SK-N-SH treated with all-trans-retinoic acid at 6 μM for 48 hours (cell line): Measurements from ENCODE around the gene CD1E.

Experiments
- ATAC-seq: fragments of 200-7000 bp; cut with Tn5 transposase; 3 replicates; pipeline ENCODE4 v1.9.1; 2020; ENCODE audit warnings: mild to moderate bottlenecking, moderate library complexity
- ARNTL ChIP-seq: fragments of 450-650 bp; formaldehyde crosslinking; IDR thresholded peaks from 2 replicates; pipeline ENCODE4 v1.5.0; 2020; ENCODE audit warnings: low read depth, mild to moderate bottlenecking, moderate library complexity, borderline replicate concordance
- BACH2 ChIP-seq: fragments of 250-450 bp; sonication (Bioruptor Pico); IDR thresholded peaks from 2 replicates; pipeline ENCODE4 v1.9.0; 2021; ENCODE audit warnings: mild to moderate bottlenecking, borderline replicate concordance
- CSDC2 ChIP-seq: fragments of 250-450 bp; sonication (Bioruptor Pico); IDR thresholded peaks from 2 replicates; pipeline ENCODE4 v1.5.0; 2020; ENCODE audit warnings: mild to moderate bottlenecking, moderate library complexity
- ESRRG ChIP-seq: fragments of 250-450 bp; sonication (Bioruptor Pico); IDR thresholded peaks from 2 replicates; pipeline ENCODE4 v1.6.1; 2021; ENCODE audit warnings: mild to moderate bottlenecking
- GLIS3 ChIP-seq: fragments of 250-450 bp; sonication (Bioruptor Pico); IDR thresholded peaks from 2 replicates; pipeline ENCODE4 v1.5.0; 2020; ENCODE audit warnings: mild to moderate bottlenecking, moderate library complexity
- ISL1 ChIP-seq: fragments of 250-450 bp; sonication (Bioruptor Pico); IDR thresholded peaks from 2 replicates; pipeline ENCODE4 v2.1.2; 2022; ENCODE audit warnings: mild to moderate bottlenecking, moderate library complexity
- OSR1 ChIP-seq: fragments of 250-450 bp; sonication (Bioruptor Pico); IDR thresholded peaks from 2 replicates; pipeline ENCODE4 v1.8.0; 2022; ENCODE audit warnings: moderate library complexity, mild to moderate bottlenecking, inconsistent platforms
- PATZ1 ChIP-seq: fragments of 250-450 bp; sonication (Bioruptor Pico); IDR thresholded peaks from 2 replicates; pipeline ENCODE4 v1.8.0; 2020; ENCODE audit warnings: mild to moderate bottlenecking, moderate library complexity, borderline replicate concordance
- PPARA ChIP-seq: fragments of 250-450 bp; sonication (Bioruptor Pico); IDR thresholded peaks from 2 replicates; pipeline ENCODE4 v1.5.0; 2020; ENCODE audit warnings: mild to moderate bottlenecking, borderline replicate concordance
- RARB ChIP-seq: fragments of 250-450 bp; sonication (Bioruptor Pico); IDR thresholded peaks from 2 replicates; pipeline ENCODE4 v1.8.0; 2021; ENCODE audit warnings: mild to moderate bottlenecking, moderate library complexity
- SNAI2 ChIP-seq: fragments of 250-450 bp; sonication (Bioruptor Pico); IDR thresholded peaks from 2 replicates; pipeline ENCODE4 v1.5.0; 2020; ENCODE audit warnings: mild to moderate bottlenecking, moderate library complexity
- TCF4 ChIP-seq: fragments of 250-450 bp; sonication (Bioruptor Pico); IDR thresholded peaks from 2 replicates; pipeline ENCODE4 v1.8.0; 2021; ENCODE audit warnings: mild to moderate bottlenecking, moderate library complexity, borderline replicate concordance
- TOX ChIP-seq: fragments of 250-450 bp; sonication (Bioruptor Pico); IDR thresholded peaks from 2 replicates; pipeline ENCODE4 v1.8.0; 2021; ENCODE audit warnings: mild to moderate bottlenecking, moderate library complexity, borderline replicate concordance
- ZC3H10 ChIP-seq: fragments of 250-450 bp; sonication (Bioruptor Pico); IDR thresholded peaks from 2 replicates; pipeline ENCODE4 v1.5.1; 2021; ENCODE audit warnings: mild to moderate bottlenecking, moderate library complexity
- ZFP30 ChIP-seq: fragments of 450-650 bp; formaldehyde crosslinking; IDR thresholded peaks from 2 replicates; pipeline ENCODE4 v1.5.0; 2022; ENCODE audit warnings: mild to moderate bottlenecking, moderate library complexity
- ZNF565 ChIP-seq: fragments of 450-650 bp; formaldehyde crosslinking; conservative IDR thresholded peaks from 2 replicates; pipeline ENCODE4 v1.5.0; 2020; ENCODE audit warnings: low read depth, mild to moderate bottlenecking, moderate library complexity
- ZNF70 ChIP-seq: fragments of 450-650 bp; formaldehyde crosslinking; IDR thresholded peaks from 2 replicates; pipeline ENCODE4 v1.5.0; 2020; ENCODE audit warnings: mild to moderate bottlenecking, moderate library complexity
- ZNF8 ChIP-seq: fragments of 450-650 bp; formaldehyde crosslinking; IDR thresholded peaks from 2 replicates; pipeline ENCODE4 v1.5.0; 2020; ENCODE audit warnings: mild to moderate bottlenecking, moderate library complexity
- TF ChIP-seq, protein P1 (sequence below): fragments of 250-450 bp; sonication (Bioruptor Pico); IDR thresholded peaks from 2 replicates; pipeline ENCODE4 v1.5.1; 2021; ENCODE audit warnings: mild to moderate bottlenecking, moderate library complexity
- TF ChIP-seq, protein P2 (sequence below): fragments of 250-450 bp; sonication (Bioruptor Pico); IDR thresholded peaks from 2 replicates; pipeline ENCODE4 v1.8.0; 2021; ENCODE audit warnings: low read depth, mild to moderate bottlenecking, moderate library complexity, borderline replicate concordance
- TF ChIP-seq, protein P3 (sequence below): fragments of 250-450 bp; sonication (Bioruptor Pico); IDR thresholded peaks from 2 replicates; pipeline ENCODE4 v1.5.1; 2020; ENCODE audit warnings: low read depth, mild to moderate bottlenecking, moderate library complexity

CD1E gene

GRCh38 chr1:158324395-158324794 is 29.3 kb upstream of the CD1E start (continued):
- no peak for TF ChIP-seq ZC3H10 (CRISPR knock-in tag)
- TF ChIP-seq PATZ1 (CRISPR knock-in tag) = no peak
- no peak for TF ChIP-seq ARNTL (CRISPR knock-in tag)
- TF ChIP-seq, protein P1, sequence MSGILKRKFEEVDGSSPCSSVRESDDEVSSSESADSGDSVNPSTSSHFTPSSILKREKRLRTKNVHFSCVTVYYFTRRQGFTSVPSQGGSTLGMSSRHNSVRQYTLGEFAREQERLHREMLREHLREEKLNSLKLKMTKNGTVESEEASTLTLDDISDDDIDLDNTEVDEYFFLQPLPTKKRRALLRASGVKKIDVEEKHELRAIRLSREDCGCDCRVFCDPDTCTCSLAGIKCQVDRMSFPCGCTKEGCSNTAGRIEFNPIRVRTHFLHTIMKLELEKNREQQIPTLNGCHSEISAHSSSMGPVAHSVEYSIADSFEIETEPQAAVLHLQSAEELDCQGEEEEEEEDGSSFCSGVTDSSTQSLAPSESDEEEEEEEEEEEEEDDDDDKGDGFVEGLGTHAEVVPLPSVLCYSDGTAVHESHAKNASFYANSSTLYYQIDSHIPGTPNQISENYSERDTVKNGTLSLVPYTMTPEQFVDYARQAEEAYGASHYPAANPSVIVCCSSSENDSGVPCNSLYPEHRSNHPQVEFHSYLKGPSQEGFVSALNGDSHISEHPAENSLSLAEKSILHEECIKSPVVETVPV (CRISPR knock-in tag) = no peak
- TF ChIP-seq ZNF70 (CRISPR knock-in tag) = no peak
- TF ChIP-seq, all 23 proteins: peak for 0

DNA sequence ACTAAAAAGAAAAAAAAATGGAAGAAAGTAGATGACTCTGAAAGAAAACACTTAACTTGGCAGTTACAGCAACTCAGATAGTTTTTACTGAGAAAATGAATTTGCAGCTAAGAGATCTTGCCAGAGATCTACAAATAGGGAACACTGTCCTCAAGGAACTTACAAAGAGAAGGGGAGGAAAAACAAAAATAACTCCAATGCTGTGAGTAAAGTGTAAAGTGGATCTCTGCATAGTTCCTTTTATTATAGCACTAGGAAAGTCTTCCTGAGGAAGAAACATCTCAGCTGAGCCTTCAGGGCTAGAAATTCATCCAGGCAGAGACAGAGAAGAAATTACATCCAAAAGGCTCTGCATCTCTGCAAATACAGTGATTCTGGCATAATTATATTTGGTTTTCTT is 26.2 kb upstream of the CD1E start:
- TF ChIP-seq ZNF70 (CRISPR knock-in tag) (no peak), BACH2 (no peak), ZNF565 (CRISPR knock-in tag) (no peak), ESRRG (CRISPR knock-in tag) (no peak), ZC3H10 (CRISPR knock-in tag) (no peak), PATZ1 (CRISPR knock-in tag) (no peak), TOX (CRISPR knock-in tag) (no peak), CSDC2 (CRISPR knock-in tag) (no peak), SNAI2 (CRISPR knock-in tag) (no peak), PPARA (CRISPR knock-in tag) (no peak), ZFP30 (no peak), ISL1 (CRISPR knock-in tag) (no peak)
- TF ChIP-seq, protein P2, sequence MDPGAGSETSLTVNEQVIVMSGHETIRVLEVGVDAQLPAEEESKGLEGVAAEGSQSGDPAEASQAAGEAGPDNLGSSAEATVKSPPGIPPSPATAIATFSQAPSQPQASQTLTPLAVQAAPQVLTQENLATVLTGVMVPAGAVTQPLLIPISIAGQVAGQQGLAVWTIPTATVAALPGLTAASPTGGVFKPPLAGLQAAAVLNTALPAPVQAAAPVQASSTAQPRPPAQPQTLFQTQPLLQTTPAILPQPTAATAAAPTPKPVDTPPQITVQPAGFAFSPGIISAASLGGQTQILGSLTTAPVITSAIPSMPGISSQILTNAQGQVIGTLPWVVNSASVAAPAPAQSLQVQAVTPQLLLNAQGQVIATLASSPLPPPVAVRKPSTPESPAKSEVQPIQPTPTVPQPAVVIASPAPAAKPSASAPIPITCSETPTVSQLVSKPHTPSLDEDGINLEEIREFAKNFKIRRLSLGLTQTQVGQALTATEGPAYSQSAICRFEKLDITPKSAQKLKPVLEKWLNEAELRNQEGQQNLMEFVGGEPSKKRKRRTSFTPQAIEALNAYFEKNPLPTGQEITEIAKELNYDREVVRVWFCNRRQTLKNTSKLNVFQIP (CRISPR knock-in tag) = no peak
- TF ChIP-seq, protein P3, sequence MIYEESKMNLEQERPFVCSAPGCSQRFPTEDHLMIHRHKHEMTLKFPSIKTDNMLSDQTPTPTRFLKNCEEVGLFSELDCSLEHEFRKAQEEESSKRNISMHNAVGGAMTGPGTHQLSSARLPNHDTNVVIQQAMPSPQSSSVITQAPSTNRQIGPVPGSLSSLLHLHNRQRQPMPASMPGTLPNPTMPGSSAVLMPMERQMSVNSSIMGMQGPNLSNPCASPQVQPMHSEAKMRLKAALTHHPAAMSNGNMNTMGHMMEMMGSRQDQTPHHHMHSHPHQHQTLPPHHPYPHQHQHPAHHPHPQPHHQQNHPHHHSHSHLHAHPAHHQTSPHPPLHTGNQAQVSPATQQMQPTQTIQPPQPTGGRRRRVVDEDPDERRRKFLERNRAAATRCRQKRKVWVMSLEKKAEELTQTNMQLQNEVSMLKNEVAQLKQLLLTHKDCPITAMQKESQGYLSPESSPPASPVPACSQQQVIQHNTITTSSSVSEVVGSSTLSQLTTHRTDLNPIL (CRISPR knock-in tag) = no peak
- no peak for ATAC-seq

DNA sequence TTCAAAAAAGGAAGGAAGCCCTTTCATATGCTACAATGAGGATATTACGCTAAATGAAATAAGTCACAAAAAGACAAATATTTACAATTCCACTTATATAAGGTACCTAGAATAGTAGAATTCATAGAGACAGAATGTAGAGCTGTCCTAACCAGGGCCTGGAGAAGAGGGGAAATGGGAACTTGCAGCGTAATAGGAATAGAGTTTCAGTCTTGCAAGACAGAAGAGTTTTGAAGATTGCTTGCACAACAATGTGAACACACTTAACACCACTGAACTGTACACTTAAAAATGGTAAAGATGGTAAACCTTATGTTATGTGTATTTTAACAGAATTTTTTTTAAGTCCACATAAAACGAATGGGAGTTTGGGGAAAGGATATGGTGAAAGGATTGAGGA is 25.3 kb upstream of the CD1E start:
- no peak for ATAC-seq
- TF ChIP-seq ZC3H10 (CRISPR knock-in tag) (no peak), BACH2 (no peak), CSDC2 (CRISPR knock-in tag) (no peak), SNAI2 (CRISPR knock-in tag) (no peak), GLIS3 (CRISPR knock-in tag) (no peak)

- no peak for TF ChIP-seq ZNF8 (CRISPR knock-in tag)
- TF ChIP-seq ZC3H10 (CRISPR knock-in tag) = no peak
- TF ChIP-seq ISL1 (CRISPR knock-in tag) = no peak
- TF ChIP-seq OSR1 (CRISPR knock-in tag) = no peak
- no peak for TF ChIP-seq TCF4 (CRISPR knock-in tag)
- TF ChIP-seq, protein P1 (CRISPR knock-in tag) = no peak
- no peak for TF ChIP-seq RARB (CRISPR knock-in tag)
- no peak for TF ChIP-seq ZNF565 (CRISPR knock-in tag)
- no peak for TF ChIP-seq BACH2
- ATAC-seq = no peak
Measured at GRCh38 chr1:158329300-158329699, 24.4 kb upstream of the CD1E start.
